AG04449 (cell line): ENCODE measurements around the gene ALG12.

Experiments
- CTCF ChIA-PET: fragments of 350-600 bp; formaldehyde crosslinking; extraction: SDS; loops from one replicate; lab custom pipeline; 2021; ENCODE audit warnings: antibody characterized with exemption; lab: Yijun Ruan, JAX
- POLR2A ChIA-PET: fragments of 400-600, 350-600 bp; formaldehyde crosslinking; extraction: SDS; loops from one replicate; lab custom pipeline; 2020; ENCODE audit warnings: antibody characterized with exemption, inconsistent platforms; lab: Yijun Ruan, JAX
- DNase-seq: peaks from one replicate; pipeline ENCODE4 v3.0.0-alpha.2; 2010; ENCODE audit warnings: low read depth, low spot score
- H3K4me3 ChIP-seq: 2 replicates; pipeline ENCODE4 v1.5.1; 2011; ENCODE audit warnings: low read depth, mild to moderate bottlenecking, control low read depth, low read length
- CTCF ChIP-seq: IDR thresholded peaks from one replicate; pipeline ENCODE4 v1.5.1; 2011; ENCODE audit warnings: mild to moderate bottlenecking, moderate library complexity, low read length, control low read depth, inconsistent platforms; ENCODE audit not compliant: insufficient read depth; ENCODE audit errors: missing control alignments

ALG12 gene

GRCh38 chr22:49965091-49966040, 47.1 kb upstream of the ALG12 start:
- ChIA-PET CTCF (no interaction called here), POLR2A (interaction anchor here (0.6 kb wide), 1 partner anchor 45 kb away, joined by 3 read pairs; no protein-coding TSS in a partner anchor)

GRCh38 chr22:49964136-49965090, 46.2 kb upstream of the ALG12 start:
- no peak for DNase-seq
- POLR2A ChIA-PET: interaction anchor here (3.8 kb wide), 1 partner anchor 12 kb away, joined by 21 read pairs; no protein-coding TSS in a partner anchor
- H3K4me3 ChIP-seq: no peak overlapping the region
- TF ChIP-seq CTCF: no peak
- CTCF ChIA-PET: no interaction called here

More at GRCh38 chr22:49965091-49966040, 47.1 kb upstream of the ALG12 start:
- no peak for DNase-seq
- no peak overlapping the region for H3K4me3 ChIP-seq
- TF ChIP-seq CTCF: no peak

GRCh38 chr22:49963647-49964026, 45.4 kb upstream of the ALG12 start:
- CTCF ChIA-PET: no interaction called here
- DNase-seq: no peak
- no peak overlapping the region; the same call in 1 of the 2 replicates for H3K4me3 ChIP-seq

GRCh38 chr22:49962751-49963646, 44.8 kb upstream of the ALG12 start:
- ChIA-PET CTCF (no interaction called here), POLR2A (interaction anchor here (0.7 to 3.8 kb wide), 3 partner anchors 8 to 16 kb away, joined by 3 to 21 read pairs (median 6); no protein-coding TSS in a partner anchor)
- no peak for TF ChIP-seq CTCF
- H3K4me3 ChIP-seq: peak overlapping the region; percentile 79
- DNase-seq: no peak

More at GRCh38 chr22:49963647-49964026, 45.4 kb upstream of the ALG12 start:
- POLR2A ChIA-PET: interaction anchor here (3.8 kb wide), 1 partner anchor 11 kb away, joined by 21 read pairs; no protein-coding TSS in a partner anchor
- TF ChIP-seq CTCF: no peak

- no peak for TF ChIP-seq CTCF
- H3K4me3 ChIP-seq: peak overlapping the region; percentile 79
- CTCF ChIA-PET: no interaction called here
- DNase-seq: no peak
- POLR2A ChIA-PET: interaction anchor here (0.7 to 3.8 kb wide), 3 partner anchors 9 to 15 kb away, joined by 3 to 21 read pairs (median 6); no protein-coding TSS in a partner anchor
Measured at GRCh38 chr22:49962012-49962750, 43.9 kb upstream of the ALG12 start.
